Measurements from ENCODE around the gene GATB. TPM values are rescaled to one million over a fixed set of nuclear protein-coding genes. Genes with fewer than 3 reads are reported as not detected.

GATB gene
- total RNA-seq, 1 donor from 2014 or later, result 142 TPM

- intact Hi-C loops (cut with micrococcal nuclease), result no loop called here
- ATAC-seq (peak; percentile 59), DNase-seq (no peak)
Observed at GRCh38 chr4:151688003-151688784, 72.6 kb downstream of the GATB start.

- intact Hi-C loops (cut with micrococcal nuclease), result no loop called here
- DNase-seq, result no peak
- peak; percentile 78 for ATAC-seq
Observed at GRCh38 chr4:151687021-151687640, 73.7 kb downstream of the GATB start.

GRCh38 chr4:151685303-151685702, 75.5 kb downstream of the GATB start:
- intact Hi-C loops (cut with micrococcal nuclease), result no loop called here
- no peak for DNase-seq
- ATAC-seq, result peak; percentile 25

- DNase-seq (no peak), ATAC-seq (no peak)
- intact Hi-C loops (cut with micrococcal nuclease), result no loop called here
Observed at GRCh38 chr4:151681085-151681484, 79.7 kb downstream of the GATB start.

GRCh38 chr4:151679231-151679630, 81.6 kb downstream of the GATB start:
- ATAC-seq, result no peak
- intact Hi-C loops (cut with micrococcal nuclease), result no loop called here
- no peak for DNase-seq

GRCh38 chr4:151678048-151678872, 82.5 kb downstream of the GATB start:
- no peak for DNase-seq
- intact Hi-C loops (cut with micrococcal nuclease), result no loop called here
- no peak for ATAC-seq

GRCh38 chr4:151677193-151677592, 83.6 kb downstream of the GATB start:
- DNase-seq, result no peak
- ATAC-seq, result no peak
- intact Hi-C loops (cut with micrococcal nuclease), result no loop called here

GRCh38 chr4:151676301-151676700, 84.5 kb downstream of the GATB start:
- no peak for DNase-seq
- intact Hi-C loops (cut with micrococcal nuclease), result no loop called here
- no peak for ATAC-seq

- ATAC-seq (peak; percentile 38), DNase-seq (no peak)
- intact Hi-C loops (cut with micrococcal nuclease), result no loop called here
Observed at GRCh38 chr4:151675411-151675971, 85.3 kb downstream of the GATB start.

- DNase-seq (peak; percentile 59), ATAC-seq (peak; percentile 71)
- intact Hi-C loops (cut with micrococcal nuclease), result no loop called here
Observed at GRCh38 chr4:151674804-151675391, 85.9 kb downstream of the GATB start.

- DNase-seq (no peak), ATAC-seq (peak; percentile 52)
- intact Hi-C loops (cut with micrococcal nuclease), result no loop called here
Observed at GRCh38 chr4:151673908-151674520, 86.8 kb downstream of the GATB start.

- ATAC-seq, result no peak
- DNase-seq, result no peak
- intact Hi-C loops (cut with micrococcal nuclease), result no loop called here
Observed at GRCh38 chr4:151672996-151673395, 87.8 kb downstream of the GATB start.

- intact Hi-C loops (cut with micrococcal nuclease), result no loop called here
- DNase-seq, result no peak
- ATAC-seq, result peak; percentile 52
Observed at GRCh38 chr4:151671541-151672059, 89.2 kb downstream of the GATB start.

- intact Hi-C loops (cut with micrococcal nuclease), result no loop called here
- DNase-seq (no peak), ATAC-seq (peak; percentile 7)
Observed at GRCh38 chr4:151670843-151671242, 90.0 kb downstream of the GATB start.

GRCh38 chr4:151669990-151670389, 90.8 kb downstream of the GATB start:
- DNase-seq, result no peak
- ATAC-seq, result no peak
- intact Hi-C loops (cut with micrococcal nuclease), result no loop called here

GRCh38 chr4:151668689-151669402, 92.0 kb downstream of the GATB start:
- intact Hi-C loops (cut with micrococcal nuclease), result no loop called here
- DNase-seq (no peak), ATAC-seq (no peak)

GRCh38 chr4:151667666-151668065, 93.1 kb downstream of the GATB start:
- DNase-seq, result no peak
- intact Hi-C loops (cut with micrococcal nuclease), result no loop called here
- ATAC-seq, result no peak

GRCh38 chr4:151667048-151667447, 93.8 kb downstream of the GATB start:
- DNase-seq (no peak), ATAC-seq (peak; percentile 45)

More at GRCh38 chr4:151667048-151667447, 93.8 kb downstream of the GATB start:
- intact Hi-C loops (cut with micrococcal nuclease), result no loop called here

All from left ventricle myocardium superior (tissue), 1 donor.